ENCODE data around the gene PRKG1.
"Not testable (repeated sequence)": the region's sequence is repeated elsewhere in the genome, so short reads cannot be mapped to it uniquely, and the experiment has no call there.

The PRKG1 gene

DNA sequence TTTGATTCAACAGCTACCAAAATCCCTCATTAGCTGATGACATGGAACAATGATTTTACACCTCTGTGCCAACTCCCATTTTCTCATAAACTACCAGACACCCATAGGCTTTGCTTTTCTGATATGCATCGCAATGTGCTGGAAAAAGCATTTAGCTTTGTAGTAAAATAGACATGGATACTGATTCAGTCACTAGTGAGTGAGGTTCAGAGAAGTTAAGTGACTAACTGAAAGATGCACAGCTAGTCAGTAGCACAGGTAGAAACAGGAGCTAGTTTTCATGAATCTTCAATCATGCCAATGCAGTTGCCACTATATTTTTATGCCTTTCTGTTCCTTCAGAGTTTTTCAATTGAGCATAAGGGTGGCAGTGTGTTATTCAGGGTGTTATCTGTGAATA, 38.7 kb downstream of the PRKG1 start:
- DNase-seq: no peak

DNA sequence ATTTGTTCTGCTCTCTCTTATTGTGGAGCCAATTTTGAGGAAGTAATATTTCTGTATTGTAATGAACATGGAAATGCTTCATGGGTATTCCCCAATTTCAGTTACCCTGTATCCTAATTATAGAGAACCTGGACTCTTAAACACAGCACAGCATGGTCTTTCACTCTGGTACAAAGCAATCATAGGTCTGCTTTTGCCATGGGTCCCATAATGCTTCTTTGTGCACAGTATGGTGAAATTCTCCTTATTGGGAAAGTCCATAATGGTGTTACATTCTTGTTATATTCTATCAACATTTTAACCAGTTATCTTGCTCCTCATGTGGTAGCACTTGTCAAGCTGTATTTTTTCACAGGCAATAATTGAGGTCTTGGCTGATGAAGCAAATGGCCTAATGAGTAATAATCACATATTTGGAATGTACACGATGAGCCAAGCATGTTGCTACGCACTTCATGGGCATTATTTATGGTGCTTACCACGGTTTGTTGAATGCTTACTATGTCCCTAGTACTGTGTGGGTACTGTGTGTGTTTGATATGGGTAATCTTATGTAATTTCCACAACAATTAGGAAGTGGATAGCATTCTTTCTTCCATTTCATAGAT, 42.9 kb downstream of the PRKG1 start:
- DNase-seq: no peak

DNA sequence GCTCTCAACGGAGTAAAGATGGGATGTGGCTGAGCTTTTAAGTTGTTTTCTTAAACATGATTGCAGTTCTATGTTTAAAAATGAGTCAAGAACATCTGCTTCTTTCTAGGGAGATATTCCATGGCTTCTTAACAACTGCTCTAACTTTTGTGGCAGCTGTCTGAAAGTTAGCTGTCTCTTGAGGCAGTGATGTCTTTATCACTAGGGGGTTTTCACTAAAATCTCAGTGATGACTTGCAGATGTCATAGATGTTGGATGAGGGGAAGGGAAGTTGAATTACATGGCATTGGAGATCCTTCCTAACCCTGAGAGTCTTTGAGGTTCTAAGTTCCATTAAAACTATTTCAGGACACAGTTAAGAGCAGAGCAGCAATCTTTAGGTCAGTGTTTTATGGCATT, 43.5 kb downstream of the PRKG1 start:
- no peak for DNase-seq

DNA sequence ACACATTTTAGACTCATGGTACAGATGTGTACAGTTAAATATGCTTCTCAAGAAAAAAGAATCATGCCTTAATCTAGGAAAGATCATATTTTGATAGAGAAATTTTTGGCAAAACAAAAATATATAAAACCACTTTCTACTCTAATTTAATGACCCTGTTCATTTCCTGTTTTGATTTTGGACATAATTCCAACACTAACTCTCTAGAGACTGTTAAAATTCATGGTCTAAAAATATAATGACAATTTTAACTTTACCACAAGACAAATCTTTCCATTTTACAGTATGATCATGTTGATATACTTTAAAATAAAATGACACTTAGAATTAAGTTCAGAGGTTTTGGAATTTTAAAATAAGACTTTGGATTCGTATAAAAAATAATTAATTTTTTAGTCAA, 45.2 kb downstream of the PRKG1 start:
- DNase-seq: no peak

DNA sequence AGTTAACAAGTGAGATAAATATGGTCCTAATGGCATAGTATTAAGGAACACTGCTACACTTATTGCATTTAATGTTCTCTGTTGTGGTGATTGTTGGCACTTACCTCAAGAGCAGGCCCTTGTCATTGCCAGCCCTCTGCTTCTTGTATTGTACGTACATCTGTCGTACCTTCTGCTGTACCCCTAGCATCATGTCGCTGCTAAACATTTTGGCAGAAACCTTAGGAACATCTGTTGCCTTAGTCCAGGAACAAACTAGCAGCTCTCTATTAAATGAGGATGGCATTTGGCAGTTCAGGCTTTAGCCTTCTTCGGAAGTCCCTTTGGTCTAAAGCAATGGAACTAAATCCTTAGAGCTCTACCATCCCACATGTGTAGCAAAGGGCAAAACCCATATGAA, 47.6 kb downstream of the PRKG1 start:
- DNase-seq: no peak

DNA sequence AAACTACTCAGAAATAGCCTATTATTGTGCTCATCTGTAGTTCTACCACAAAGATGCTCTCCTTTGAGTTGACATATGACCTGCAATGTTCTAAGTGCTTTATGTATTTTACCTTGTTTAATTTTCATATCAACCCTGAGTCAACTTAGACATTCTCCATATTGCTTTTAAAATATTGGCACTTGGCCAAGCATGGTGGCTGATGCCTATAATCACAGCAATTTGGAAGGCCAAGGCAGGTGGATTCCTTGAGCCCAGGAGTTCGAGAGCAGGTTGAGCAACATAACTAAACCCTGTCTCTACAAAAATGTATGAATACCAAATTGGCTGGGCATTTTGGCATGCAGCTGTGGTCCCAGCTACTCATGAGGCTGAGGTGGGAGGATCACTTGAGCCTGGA, 50.6 kb downstream of the PRKG1 start:
- DNase-seq: no peak

DNA sequence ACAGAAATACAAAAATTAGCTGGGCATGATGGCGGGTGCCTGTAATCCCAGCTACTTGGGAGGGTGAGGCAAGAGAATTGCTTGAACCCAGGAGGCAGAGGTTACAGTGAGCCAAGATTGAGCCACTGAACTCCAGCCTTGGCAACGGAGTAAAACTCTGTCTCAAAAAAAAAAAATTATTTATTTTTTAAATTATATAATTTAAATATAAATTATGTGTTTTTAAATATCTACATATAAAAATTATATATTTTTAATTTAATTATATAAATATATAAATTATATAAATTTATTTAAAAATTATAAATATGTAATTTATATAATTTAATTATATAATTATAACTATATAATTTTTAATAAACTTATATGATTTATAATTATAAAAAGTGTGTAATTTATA, 51.2 kb downstream of the PRKG1 start:
- DNase-seq: no peak

DNA sequence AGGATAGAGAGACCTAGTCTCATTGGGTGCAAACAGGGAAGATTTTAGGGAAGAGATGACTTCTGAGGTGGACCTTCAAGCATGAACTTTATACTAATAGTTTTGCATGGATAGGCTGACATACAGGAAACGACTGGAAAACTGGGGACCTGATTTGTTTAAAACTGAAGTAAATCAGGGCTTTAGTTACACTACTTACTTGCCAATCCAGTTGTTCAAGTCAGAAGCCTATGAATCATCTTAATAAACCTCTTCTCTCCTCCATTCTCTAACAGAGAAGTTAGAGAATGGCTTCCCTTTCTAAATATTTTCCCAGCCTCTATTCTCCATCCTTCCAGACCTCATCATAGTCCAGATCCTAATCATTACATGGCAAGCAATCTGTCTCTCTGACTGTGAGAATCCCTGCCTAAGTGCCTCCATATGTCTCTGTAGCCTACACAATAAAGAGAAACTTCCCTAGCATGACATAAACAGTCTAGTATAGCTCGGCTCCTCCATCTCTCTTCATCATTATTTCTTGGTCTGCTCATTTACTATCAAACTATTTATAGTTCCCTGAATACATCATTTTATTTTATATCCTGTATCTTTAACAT, 55.8 kb downstream of the PRKG1 start:
- no peak for DNase-seq

DNA sequence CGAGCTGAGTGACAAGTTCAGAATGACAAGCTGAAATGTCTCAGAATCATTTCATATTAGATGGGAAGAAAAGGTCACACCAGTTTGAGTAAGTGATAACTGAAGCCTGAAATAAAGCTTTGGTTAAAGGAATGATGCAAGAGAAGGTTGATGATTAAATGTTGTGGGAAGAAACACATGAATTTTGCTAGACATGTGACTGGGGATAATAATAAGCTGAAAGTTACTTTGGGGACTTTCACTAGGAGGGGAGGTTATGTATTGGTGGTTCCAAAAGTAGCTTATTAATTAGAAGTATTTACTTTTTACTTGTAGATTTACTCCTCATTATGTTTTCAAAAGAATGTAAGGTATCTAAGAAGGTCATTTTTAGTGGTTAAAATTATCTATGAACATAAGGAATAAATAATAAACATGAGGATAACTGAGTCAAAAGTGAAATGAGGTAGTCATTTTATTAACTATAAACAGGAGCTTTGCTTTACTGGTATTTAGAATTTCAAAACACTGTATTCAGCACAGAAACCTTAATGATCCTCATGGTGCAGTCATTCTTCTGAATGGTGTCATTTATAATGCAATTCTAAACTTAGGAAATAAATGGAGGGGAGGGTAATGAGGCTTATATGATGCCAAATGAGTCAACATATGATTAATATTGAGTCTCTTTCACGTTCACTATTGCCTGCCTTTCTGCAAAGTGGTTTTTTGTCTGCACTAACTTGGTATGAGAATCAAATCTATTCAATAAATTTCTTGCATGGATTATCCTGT, 63.7 kb downstream of the PRKG1 start:
- DNase-seq: no peak

DNA sequence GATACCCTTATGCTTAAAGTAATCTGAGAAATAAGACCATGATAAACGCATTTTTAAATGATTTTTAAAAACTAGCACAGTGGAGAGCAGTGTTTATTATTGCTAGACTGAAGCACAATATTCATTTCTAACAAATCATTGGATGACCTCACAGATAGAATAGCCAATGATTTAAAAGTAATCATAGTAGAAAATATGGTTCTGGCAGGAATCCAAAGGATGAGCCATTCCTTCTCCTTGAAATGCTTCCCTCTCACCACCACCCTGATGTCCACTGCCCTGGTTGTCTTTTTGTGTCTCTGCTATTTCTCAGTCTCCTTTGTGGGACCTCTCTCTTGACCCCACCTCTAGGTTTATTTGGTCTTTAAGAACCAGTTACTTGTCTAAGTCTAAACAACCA, 64.9 kb downstream of the PRKG1 start:
- no peak for DNase-seq

DNA sequence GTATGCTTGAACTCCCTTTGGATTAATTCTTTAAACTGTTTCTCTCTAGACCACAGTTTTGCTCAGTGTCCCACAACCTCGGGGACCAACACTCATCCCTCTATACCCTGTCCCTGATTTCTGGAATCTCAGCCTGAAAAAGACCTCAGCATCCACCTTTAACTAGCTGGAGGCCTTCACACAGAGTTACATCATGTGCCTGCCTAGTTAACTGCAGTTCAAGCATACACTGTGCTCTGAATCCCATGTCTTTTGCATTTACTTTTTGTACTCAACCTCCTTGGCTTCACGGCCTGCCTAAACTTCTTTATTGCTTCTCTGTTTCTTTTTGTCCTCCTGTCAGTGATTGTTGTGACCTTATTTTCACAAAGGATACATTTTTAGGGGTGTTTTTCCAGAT, 66.7 kb downstream of the PRKG1 start:
- no peak for DNase-seq

DNA sequence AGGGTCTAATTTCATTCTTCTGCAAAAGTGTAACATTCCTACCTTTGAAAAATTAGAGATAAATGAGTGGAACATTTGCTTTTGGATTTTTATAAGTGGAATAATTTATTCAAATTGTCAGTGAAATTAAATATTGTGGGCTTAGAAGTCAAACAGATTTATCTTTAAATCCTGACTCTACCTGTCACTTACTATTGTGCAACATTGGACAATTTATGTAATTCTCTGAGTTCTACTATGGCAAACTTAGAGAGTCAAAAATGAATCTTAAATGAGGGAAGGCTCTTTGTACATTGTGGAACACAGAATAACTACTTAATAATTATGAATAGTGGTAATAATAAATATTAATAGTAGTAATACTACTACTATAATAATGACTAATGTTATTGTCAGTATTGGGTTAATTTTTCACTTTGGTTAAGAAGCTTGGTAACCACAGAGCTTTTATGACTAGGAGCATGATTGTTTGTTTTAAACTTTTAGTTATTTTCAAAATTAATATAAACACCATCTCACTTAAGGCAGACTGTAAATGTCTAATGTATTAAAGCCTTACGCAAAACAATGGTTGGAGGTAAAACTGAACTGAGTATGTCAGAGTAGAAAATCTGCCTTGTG, 70.0 kb downstream of the PRKG1 start:
- no peak for DNase-seq

DNA sequence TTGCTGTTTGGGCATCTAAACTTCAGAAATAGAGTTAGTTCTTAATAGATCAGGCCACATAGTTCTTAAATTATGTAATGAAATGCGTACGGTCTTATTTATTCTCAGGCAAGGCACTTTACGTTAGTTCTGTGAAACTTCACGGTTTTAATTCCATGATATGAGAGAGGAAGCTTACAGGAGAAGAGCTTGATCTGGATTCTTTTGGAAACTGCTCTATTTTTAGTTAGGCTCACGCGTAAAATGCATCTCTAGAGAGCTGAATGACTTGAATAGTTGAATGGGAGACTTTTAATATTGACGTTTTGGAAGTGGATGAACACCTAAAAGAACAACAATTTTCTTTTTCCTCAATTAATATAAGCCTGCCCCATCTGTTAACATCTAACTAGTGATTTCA, 71.1 kb downstream of the PRKG1 start:
- no peak for DNase-seq

DNA sequence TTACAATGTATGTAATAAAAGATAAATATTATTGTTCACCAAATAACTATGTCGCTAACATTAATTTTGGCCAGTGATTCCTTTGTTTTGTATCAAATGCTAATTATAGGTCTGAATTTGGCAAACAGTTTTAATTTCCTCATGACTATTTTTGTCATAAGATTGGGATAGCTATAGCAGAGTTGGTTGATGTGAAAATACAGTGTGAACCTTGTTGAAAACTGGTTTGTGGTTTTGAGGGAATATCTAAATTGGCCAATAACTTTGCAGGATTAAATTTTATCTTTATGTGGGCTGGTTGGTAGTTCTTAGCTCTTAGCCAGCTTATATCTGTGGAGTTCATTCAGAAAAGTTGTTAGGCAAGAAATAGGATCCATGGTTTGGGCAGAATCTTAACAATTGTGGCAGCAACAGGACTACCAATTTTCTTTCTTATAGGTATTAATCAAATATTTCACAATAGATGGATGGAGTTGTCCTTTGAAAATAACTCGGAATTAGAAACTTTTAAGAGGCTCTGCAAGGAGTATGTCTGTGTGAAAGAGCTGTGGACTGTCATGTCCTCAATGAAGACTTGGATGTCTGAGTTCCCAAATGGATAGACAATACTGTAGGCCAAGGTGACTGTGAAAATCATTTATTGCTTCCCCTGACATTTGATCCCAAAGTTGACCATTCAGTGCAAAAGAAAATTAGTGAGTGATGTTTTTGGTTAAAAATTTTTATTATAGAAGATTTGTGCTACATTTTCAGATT, 73.5 kb downstream of the PRKG1 start:
- DNase-seq: no peak

DNA sequence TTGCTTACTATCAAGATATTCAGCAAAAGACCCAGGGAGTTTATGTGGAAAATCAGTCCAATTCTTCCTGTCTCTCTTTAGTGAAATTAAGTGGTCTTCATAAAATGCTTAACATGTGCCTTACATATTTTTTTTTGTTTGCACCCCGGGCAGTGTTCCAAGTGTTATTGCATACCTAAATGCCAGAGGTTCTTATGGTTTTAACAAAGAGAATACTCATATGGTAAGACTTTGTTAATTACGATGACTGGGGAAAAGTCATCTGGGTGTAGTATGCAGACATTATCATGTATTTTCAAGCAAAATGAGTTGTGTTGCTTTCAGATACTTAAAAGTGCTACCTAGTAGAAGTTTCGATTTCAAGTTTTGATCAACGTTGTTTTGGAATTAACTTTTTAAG, 82.6 kb downstream of the PRKG1 start:
- DNase-seq: no peak

DNA sequence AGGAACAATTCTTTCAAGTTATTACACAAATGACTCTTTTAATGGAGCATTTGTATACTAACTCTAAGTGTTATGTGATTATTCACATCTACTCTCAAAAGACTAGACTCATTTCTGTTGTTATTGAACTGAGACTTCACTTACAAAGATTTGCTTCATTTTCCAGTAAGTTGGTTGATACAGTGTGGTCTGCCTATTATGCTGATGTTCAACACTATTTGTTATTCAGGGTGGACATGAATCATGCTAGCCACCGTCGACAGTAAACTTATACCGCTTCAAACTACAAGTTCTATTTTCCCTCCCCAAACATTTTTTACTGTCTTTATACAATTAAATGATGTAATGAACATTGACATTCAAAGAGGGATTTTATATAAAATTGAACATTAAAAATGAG, 84.5 kb downstream of the PRKG1 start:
- no peak for DNase-seq

DNA sequence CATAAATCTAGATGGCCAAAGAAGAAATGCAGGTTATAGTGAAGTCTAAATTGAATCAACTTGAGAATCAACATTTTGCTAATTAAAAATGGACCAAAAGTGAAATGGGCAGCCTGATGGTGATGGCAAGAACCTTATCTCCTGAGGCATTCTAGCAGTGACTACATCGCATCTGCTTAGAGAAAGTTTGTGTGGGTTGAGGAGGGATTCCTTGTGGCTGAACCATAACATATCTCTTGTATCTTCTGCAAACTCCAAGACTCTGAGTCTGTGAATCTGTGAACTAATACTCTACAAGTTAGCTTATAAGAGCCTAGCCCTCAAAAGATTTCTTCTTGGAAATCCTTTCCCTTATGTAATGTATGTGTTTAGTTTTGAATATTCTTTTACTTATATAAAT, 85.6 kb downstream of the PRKG1 start:
- no peak for DNase-seq

DNA sequence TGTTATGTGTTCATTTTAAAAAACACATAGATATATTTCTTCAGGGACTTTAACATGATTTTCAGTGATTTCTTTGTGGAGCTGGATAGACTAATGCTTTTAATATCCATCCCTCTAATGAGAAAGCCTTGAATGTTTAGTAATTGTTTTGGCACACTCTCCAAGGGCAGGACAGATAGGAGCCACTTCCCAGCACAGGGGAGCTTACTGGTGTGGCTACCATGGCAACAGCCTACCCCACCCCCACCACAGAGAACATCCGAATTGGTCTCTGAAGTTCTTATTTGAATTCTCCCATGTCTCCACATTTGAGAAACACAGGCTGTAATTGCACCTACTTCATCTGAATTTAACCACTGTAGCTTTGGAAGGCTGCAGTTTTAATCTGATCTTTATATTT, 87.7 kb downstream of the PRKG1 start:
- peak in 19 of 56 donors; percentile 1 to 41 (median 4) for DNase-seq

DNA sequence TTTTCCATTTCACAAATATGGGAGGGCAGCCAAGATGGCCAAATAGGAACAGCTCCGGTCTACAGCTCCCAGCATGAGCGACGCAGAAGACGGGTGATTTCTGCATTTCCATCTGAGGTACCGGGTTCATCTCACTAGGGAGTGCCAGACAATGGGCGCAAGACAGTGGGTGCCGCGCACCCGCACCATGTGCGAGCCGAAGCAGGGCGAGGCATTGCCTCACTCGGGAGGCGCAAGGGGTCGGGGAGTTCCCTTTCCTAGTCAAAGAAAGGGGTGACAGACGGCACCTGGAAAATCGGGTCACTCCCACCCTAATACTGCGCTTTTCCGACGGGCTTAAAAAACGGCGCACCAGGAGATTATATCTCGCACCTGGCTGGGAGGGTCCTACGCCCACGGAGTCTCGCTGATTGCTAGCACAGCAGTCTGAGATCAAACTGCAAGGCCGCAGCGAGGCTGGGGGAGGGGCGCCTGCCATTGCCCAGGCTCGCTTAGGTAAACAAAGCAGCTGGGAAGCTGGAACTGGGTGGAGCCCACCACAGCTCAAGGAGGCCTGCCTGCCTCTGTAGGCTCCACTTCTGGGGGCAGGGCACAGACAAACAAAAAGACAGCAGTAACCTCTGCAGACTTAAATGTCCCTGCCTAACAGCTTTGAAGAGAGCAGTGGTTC, 89.2 kb downstream of the PRKG1 start:
- not testable (repeated sequence) for DNase-seq

DNA sequence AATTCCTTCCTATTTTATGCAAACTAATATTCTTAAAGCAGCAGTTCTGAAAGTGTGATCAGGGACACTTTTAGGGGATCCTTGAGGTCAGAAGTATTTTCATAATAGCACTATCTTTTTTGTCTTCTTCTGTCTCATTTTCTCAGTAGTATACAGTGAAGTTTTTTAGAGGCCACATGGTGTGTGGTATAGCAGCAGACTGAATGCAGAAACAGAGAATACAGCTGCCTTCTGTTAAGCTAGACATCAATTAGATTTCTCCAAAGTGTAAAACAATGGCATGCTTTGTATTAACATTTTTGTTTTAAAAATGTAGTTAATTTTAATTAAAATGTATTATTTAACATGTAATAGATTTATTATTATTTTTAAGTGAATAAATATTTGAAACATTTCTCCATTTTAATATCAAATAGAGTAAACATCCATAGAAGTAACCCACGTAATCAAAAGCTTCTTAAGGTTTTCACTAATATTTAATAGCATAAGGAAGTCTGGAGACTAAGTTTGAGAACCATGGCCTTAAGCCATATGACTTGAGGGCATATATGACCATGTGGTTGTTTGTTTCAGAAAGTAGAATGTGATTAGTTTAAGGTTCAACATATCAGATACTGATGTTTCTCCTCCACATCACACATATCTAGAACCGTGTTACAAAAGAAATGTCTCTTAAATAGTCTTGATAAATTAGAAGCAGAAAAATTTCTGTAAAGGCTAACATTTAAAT, 94.0 kb downstream of the PRKG1 start:
- DNase-seq: no peak

DNA sequence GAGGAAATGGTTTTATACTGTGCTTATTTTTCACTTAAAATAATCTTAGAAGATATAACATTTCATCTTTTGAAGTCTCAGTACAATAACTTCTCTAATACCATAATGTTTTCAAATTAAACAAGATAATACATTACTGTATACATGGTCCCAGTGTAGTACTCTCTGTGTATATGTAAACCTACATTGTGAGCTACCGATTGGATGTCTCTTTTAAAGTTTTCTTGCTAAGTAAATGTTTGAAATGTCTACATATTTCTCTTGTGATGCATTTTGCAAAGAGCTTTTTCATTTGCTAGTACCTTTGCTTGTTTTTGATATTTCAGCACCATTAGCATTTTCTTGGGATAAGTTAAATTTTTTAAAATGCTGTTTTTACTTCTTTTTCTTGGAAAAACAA, 94.8 kb downstream of the PRKG1 start:
- DNase-seq: no peak

All from amygdala (tissue), 56 donors.